GM04504 (cell line): ENCODE data around the gene NECTIN1.

Experiments used
- DNase-seq: peaks from one replicate; pipeline ENCODE4 v3.0.0-alpha.2; 2012; ENCODE audit warnings: low read depth

The NECTIN1 gene

GRCh38 chr11:119692540-119692820 is 36.5 kb downstream of the NECTIN1 start:
- DNase-seq, result no peak

DNA sequence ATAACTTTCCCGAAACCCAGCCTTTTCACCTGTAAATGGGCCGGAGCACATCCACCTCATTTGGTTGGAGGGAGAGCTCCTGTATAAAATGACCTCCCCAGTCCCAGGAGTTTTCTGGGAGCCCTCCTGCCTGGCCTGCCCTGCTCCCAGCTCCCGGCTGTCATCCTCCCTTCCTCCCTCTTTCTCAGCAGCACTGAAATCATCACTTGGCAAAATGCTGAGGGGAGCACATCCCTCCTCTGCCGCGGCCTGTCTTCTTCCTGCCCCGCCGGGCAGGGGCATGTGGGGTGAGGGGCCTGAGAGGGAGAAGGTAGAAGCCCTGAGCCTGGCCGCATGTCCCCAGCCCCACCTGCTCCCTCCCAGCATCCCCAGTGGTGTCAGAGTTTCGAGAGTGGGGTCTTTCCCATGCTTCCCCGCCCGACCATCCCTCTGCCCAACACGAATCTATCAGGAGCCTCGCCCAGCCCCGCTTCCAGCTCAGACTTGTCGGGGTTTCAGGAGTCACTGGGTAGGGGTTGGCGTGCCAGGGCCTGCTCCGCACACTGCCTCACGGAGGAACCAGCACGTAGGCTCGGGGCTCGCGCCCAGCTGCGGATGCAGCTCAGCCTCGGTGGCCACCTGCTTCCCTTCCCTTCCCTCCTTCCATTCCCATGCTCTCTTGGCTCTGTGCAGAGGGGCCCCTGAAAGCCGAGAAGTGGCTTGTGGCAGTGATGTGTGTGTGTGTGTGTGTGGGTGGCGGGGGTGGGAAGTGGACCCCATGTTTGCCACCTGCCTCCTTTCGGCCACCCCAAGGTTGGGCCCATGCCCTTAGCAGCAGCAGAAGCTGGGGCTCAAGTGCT is 37.1 kb downstream of the NECTIN1 start:
- no peak for DNase-seq

DNA sequence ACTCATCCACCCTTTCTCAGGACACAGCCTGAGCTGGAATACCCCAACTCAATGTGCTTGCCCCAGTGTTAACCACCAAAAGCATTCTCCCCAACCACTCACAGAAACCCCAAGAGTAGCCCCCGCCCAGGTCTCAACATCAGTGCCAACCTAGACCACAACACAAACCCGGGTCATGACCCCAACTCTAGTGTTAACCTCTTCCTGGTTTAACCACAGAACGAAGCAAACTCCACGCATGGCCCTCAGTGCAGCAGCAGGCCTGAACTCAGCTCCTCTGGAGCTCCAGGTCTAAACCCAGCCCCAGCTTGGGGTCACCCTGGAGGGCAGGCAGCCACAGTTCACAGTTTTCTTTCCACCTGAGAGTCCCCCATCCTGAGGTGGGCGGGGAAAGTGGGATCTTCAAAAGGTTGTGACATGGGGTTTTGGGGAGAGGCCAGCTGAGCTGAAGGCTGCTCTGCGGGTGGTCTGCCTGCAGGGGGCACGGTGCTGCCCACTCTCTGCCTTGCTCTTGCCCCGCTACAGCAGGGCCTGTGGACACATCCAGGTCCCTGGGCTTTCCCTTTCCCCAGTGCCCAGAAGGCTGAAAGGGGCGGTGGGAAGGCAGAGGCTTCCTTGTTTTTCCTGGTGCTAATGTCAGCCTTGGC is 37.9 kb downstream of the NECTIN1 start:
- DNase-seq, result no peak

DNA sequence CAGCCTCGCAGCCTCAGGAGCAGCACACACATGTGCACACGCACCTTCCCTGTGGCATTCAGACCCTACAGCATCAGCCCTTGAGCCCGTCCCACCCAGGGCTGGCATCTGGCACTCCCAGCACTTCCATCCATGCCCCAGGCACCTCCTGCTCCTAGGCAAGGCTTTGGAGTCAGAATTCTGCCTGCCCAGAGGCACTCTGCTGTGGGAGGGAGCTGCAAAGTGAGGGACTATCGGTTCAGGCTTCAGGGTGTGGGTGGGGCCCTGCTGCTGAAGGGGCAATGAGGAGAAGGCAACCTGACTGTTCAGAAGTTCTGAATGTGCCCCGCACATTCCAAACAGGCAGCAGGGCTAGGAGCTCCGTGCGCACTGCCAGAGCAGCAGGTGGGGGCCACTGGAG is 39.7 kb downstream of the NECTIN1 start:
- no peak for DNase-seq

DNA sequence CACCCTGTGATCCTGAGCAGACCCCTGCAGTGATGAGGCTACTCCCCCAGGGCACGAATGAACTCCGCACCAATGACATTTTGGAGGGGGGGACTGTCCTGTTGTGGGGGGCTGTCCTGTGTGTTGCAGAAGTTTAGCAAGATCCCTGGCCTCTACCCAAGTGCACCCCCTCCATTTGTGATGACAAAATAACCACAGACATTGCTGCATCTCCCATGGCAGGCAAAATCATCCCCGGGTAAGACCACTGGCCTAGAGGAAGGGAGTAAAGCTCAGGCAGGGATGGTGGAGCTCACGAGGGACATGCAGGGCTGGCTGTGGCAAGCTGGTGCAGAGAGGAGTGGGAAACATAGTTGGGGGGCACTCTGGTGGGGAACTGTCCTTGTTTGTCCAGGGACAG is 40.6 kb downstream of the NECTIN1 start:
- DNase-seq, result no peak

GRCh38 chr11:119687373-119688046 is 41.5 kb downstream of the NECTIN1 start:
- no peak for DNase-seq

GRCh38 chr11:119686177-119686882 is 42.7 kb downstream of the NECTIN1 start:
- no peak for DNase-seq

DNA sequence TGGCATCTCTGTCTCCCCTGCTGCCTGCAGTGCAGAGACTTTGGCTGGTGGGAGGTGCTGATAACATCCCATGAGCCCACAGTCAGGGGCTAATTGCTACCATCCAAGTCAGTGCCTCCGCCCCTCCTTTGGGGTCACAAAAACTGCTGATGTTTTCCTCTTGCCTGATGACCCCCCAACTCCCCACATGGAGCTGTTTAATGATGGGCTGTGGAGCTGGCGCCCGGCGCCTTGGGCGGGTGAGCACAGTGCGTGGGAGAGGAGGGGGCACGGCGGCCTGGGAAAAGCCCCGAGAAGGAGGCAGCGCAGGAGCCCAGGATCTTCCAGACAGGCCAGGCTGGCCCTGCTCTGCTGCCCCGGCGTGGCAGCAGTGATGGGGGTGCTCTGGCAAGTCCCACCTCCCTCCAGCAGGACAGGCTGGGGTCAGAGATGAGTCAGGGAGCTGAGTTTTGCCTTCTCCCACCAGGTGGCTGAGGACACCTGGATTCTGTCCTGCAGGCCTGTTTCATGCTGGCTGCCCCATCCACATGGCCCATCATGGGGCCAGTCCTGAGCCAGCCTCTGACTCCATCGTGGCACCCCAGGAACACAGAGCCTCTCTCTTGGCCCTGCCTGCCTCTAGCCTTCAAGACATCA is 43.8 kb downstream of the NECTIN1 start:
- no peak for DNase-seq

DNA sequence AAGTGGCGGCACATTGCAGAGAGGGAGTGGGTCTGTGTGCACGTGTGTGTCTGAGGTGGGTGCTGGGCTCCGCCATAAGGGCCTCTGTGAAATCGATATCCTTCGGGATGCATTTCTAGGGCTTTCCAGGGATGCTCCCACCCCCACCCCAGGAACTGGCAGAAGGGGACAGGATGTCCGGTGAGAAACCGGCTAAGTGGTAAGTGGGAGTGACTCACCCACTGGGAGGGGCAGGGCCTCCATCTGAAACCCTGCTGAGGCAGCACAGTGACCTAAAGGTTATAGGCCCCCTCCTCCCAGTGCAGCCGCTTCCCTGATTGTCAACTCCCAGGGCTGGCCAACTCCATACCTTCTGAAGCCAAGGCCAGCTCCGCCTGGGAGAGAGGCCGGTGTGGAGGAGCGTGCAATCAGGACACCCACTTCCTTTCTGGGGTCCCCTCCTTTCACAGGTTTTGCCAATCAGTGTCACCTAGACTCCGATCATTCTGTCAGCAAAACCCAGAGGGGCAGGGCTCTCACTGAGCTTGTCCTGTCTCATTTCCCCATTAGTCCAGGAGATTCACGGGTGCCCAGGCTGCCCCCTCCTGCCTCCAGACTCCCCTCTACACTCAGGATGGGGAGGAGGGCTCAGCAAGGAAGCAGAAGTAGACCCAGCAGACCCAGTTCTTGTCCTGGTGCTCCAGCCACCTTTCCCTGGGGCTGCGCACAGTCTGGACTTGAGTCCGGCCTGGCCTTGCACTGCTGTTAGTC is 44.5 kb downstream of the NECTIN1 start:
- no peak for DNase-seq

DNA sequence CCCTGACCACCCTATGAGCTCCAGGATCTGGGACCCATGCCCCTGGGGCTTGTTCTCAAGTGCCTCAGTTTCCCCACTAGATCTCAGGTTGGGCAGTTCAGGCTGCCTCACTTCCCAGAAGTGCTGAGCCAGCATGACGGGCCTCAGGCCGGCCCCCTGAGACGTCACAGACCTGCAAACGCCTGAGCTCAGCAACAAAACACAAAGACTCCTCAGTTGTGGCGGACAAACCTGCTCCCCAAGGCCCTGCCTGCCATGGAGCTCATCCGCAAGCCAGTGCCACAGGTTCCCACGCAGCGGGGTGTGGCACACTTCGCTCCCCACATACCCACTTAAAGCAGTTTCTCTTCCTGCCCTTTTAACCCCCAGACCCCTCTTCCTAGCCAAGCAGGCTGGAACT is 45.2 kb downstream of the NECTIN1 start:
- DNase-seq, result no peak

- DNase-seq, result no peak
Observed at GRCh38 chr11:119681361-119681910, 47.6 kb downstream of the NECTIN1 start.

DNA sequence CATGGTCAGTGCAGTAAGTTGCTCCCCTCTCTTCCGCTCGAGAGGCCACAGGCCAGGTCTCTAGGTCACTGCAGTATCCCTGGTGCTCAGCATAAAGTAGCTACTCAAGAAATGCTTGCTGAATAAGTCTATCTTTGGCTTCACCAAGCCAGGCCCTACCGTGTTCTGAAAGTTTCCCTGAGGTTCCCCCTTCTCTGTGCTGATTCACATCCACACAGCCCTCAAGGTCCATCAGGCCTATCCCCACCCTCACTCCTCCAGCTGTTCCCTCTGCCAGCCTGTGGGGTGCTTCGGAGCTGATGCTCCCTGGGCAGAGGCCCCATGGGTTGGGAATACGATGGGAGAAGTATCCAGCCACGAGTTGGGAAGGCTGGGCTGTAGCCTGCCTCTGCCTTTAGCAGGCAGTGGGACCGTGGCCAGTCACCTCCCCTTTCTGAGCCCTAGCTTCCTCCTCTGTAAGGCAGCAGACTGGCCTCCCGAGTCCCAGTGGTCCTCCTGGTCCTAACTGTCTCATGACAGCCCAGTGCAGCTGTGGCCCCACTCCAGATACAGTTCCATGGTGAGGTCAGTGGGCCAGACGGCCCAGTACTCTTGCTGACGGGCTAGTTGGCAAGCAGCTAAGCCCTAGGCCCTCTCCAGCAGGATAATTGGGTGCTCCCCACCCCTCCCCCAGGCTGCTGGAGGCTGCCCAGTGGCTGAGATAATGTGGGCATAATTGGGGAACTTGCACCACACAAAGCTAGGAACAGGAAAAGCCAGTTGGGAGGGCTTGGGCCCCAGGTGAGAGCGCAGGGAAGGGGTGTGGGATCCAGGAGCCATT is 48.2 kb downstream of the NECTIN1 start:
- DNase-seq, result no peak

GRCh38 chr11:119679346-119679745 is 49.7 kb downstream of the NECTIN1 start:
- no peak for DNase-seq

DNA sequence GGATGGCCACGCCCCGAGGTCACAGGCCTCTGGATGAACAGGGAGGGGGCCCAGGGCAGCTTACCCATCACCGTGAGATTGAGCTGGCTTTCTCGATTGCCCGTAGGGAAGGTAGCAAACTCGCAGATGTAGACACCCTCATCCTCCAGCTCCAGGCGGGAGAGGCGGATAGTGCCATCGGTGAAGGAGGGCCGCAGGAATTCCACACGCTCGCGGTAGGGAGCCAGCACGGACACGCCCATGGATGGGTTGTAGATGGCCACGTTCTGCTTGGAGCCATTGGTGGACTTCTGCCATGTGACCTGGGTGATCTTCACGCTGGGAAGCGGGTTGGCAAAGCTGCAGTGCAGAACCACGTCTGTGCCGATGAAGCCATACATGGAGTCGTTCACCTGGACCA is 50.6 kb downstream of the NECTIN1 start:
- DNase-seq, result no peak

DNA sequence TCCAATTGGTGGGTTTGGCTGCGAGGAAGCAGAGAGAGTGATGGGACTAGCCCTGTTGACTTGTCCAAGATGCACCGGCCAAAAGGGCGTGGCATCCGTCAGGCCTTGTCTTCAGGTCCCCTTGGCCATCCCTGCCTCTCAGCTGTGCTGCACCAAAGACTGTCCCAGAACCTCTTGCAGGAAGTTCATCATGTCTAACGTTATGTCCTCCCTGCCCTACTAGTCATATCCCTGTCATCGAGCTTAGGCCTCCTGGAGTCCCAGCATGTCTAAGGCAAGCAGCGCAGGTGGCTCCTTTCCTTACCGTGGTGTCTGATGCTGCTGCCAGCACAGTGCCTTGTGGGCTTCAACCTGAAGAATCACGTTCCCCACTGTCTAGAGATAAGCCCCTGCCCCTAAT is 51.2 kb downstream of the NECTIN1 start:
- DNase-seq, result no peak

DNA sequence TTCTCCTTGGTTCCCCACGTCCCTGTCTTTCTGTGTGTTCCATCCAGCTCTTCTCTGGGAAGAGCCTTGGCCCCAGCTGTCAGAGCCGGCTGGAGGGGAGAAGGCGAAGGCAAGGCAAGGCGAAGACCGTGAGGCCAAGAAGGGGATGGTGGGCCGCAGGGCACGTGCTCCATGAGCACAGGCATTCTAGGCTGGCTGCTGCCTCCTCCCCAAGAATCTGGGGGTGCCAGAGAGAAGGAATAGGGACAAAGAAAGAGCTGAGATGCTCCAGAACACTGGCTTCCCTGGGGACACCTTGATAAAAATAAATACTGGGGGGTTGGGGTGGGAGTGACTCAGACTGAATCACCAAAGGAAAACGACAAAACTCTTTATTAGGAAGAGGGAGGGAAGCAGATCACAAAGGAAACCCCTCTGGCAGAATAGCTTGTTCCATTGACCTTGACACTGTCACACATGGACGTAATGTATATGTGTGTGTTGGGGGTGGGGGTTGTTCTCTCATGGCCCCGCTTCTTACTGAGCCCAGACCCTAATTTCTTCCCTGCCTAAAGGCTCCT is 52.5 kb downstream of the NECTIN1 start:
- DNase-seq, result no peak

GRCh38 chr11:119673759-119674336 is 55.2 kb downstream of the NECTIN1 start:
- no peak for DNase-seq

DNA sequence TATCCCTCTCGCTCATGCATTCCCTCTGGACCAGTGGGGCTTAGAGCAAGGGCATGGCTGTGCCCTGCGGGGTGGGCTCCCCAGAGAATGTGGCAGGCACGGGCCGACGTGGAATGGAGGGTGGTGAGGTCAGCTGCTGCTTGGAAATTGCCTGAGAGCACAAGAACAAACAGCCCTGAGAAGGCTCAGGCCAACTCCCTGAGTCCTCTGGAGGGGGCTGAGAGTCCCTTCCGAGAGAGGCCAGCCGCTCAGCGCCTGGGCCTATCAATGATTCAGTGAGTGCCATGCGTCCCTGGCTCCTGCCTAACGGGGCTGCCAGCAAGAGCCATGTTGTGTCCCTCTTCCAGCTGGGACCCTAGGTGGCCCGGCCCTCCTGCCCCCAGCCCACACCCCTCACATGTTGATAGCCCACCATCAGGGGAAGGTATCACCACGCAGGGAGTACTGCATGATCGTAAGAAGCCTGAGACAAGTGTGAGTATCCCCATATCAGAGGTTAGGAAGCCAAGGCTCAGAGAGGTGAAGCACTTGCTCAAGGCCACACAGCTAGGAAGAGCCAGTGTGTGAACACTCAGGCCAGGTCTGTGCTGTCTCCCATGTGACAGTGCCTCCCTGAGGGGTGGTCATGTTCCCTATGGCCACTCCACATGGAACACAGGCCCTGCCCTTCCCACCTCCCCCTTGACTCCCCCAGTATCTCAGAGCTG is 55.8 kb downstream of the NECTIN1 start:
- DNase-seq, result no peak

GRCh38 chr11:119672597-119672996 is 56.4 kb downstream of the NECTIN1 start:
- DNase-seq, result no peak
